ENCODE measurements around the gene XPNPEP2. TPM values are rescaled to one million over a fixed set of nuclear protein-coding genes. Genes with fewer than 3 reads are reported as not detected.

Gene XPNPEP2
- polyA plus RNA-seq, 1 donor from 2014 or later, result 0.26 TPM

- H3K27me3 Mint-ChIP-seq, result peaks cover 16% of the 10 kb centered on the region
Observed at GRCh38 chrX:129706400-129707072, 32.2 kb upstream of the XPNPEP2 start.

GRCh38 chrX:129714581-129714980, 24.2 kb upstream of the XPNPEP2 start:
- H3K4me3 Mint-ChIP-seq, result no peak overlapping the region
- H3K4me1 Mint-ChIP-seq, result peaks cover 0 to 2% (median 0%) of the 10 kb centered on the region in 3 donors
- no peak overlapping the region for H3K27ac Mint-ChIP-seq
- H3K27me3 Mint-ChIP-seq, result peaks cover 8% of the 10 kb centered on the region
- H3K9me3 Mint-ChIP-seq, result peaks cover 0 to 2% (median under 1%) of the 10 kb centered on the region in 3 donors
- H3K36me3 Mint-ChIP-seq, result no peaks in the 10 kb centered on the region

More at GRCh38 chrX:129706400-129707072, 32.2 kb upstream of the XPNPEP2 start:
- Mint-ChIP-seq H3K4me3 (no peak overlapping the region), H3K9me3 (peaks cover 3 to 13% (median 10%) of the 10 kb centered on the region in 3 donors), H3K36me3 (no peaks in the 10 kb centered on the region), H3K4me1 (no peaks in the 10 kb centered on the region), H3K27ac (no peak overlapping the region)

DNA sequence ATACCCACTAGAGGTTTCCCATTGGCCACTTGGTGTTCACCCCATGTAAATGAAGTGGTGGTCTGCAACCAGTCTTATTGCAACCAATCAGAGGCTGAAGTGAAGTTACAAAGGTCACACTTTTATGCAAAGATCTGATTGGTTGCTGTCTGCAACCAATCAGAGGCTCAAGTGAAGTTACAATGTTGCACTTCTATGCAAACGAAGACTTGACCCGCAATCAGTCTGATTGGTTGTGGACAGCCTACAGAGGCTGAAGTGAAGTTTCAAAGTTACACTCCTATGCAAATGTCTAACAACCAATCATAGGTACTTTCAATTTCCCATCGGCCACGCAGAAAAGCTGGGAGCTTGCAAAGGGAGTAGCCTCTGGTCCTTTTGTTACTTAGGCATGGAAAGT, 22.3 kb upstream of the XPNPEP2 start:
- peaks cover 0 to 2% (median 0%) of the 10 kb centered on the region in 3 donors for H3K9me3 Mint-ChIP-seq
- no peak overlapping the region for H3K4me3 Mint-ChIP-seq
- H3K36me3 Mint-ChIP-seq, result no peaks in the 10 kb centered on the region
- no peak overlapping the region for H3K27ac Mint-ChIP-seq
- H3K27me3 Mint-ChIP-seq, result peaks cover 16% of the 10 kb centered on the region
- peaks cover 0 to 2% (median 0%) of the 10 kb centered on the region in 3 donors for H3K4me1 Mint-ChIP-seq

DNA sequence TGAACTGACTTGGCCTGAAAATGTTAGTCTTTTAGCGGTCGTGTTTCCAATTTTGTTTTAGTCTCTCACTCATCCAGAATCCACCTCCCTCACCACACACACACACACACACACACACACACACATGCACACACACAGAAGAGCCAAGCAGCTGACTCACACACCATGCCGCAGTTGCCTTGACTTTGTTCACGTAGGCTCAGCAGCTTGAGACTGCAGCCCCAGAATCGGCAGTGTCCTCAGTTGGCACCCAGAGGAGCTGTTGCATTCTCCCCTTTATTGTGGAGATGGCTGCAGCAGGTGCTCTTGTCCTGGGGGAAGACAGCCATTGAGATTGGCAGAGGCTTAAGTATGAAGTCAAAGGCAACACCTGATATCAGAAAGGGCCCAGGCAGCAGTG, 20.9 kb upstream of the XPNPEP2 start:
- Mint-ChIP-seq H3K27ac (no peak overlapping the region), H3K4me1 (peaks cover 2 to 4% (median 4%) of the 10 kb centered on the region in 3 donors), H3K9me3 (peaks cover 0 to 2% (median 0%) of the 10 kb centered on the region in 3 donors), H3K36me3 (no peaks in the 10 kb centered on the region), H3K27me3 (peaks cover 22% of the 10 kb centered on the region), H3K4me3 (no peak overlapping the region)

GRCh38 chrX:129718676-129719075, 20.1 kb upstream of the XPNPEP2 start:
- H3K36me3 Mint-ChIP-seq, result no peaks in the 10 kb centered on the region
- H3K9me3 Mint-ChIP-seq, result peaks cover 0 to 2% (median 0%) of the 10 kb centered on the region in 3 donors
- no peak overlapping the region for H3K27ac Mint-ChIP-seq
- peaks cover 20% of the 10 kb centered on the region for H3K27me3 Mint-ChIP-seq
- no peak overlapping the region for H3K4me3 Mint-ChIP-seq
- peaks cover 2 to 4% (median 4%) of the 10 kb centered on the region in 3 donors for H3K4me1 Mint-ChIP-seq

- peaks cover 0 to 2% (median 0%) of the 10 kb centered on the region in 3 donors for H3K9me3 Mint-ChIP-seq
- H3K4me3 Mint-ChIP-seq, result no peak overlapping the region
- no peak overlapping the region for H3K27ac Mint-ChIP-seq
- H3K27me3 Mint-ChIP-seq, result peaks cover 20% of the 10 kb centered on the region
- no peaks in the 10 kb centered on the region for H3K36me3 Mint-ChIP-seq
- peaks cover 2 to 4% (median 4%) of the 10 kb centered on the region in 3 donors for H3K4me1 Mint-ChIP-seq
Observed at GRCh38 chrX:129719268-129719667, 19.5 kb upstream of the XPNPEP2 start.

GRCh38 chrX:129719931-129720530, 18.7 kb upstream of the XPNPEP2 start:
- peaks cover 23% of the 10 kb centered on the region for H3K27me3 Mint-ChIP-seq
- H3K4me3 Mint-ChIP-seq, result no peak overlapping the region
- H3K9me3 Mint-ChIP-seq, result peaks cover 0 to 2% (median 0%) of the 10 kb centered on the region in 3 donors
- H3K36me3 Mint-ChIP-seq, result no peaks in the 10 kb centered on the region
- H3K27ac Mint-ChIP-seq, result no peak overlapping the region
- H3K4me1 Mint-ChIP-seq, result peaks cover 2 to 7% (median 4%) of the 10 kb centered on the region in 3 donors

GRCh38 chrX:129720741-129721140, 18.0 kb upstream of the XPNPEP2 start:
- H3K4me1 Mint-ChIP-seq, result peaks cover 0 to 7% (median 4%) of the 10 kb centered on the region in 3 donors
- H3K27me3 Mint-ChIP-seq, result peaks cover 23% of the 10 kb centered on the region
- peaks cover 0 to 2% (median 0%) of the 10 kb centered on the region in 3 donors for H3K9me3 Mint-ChIP-seq
- H3K27ac Mint-ChIP-seq, result no peak overlapping the region
- H3K36me3 Mint-ChIP-seq, result no peaks in the 10 kb centered on the region
- H3K4me3 Mint-ChIP-seq, result no peak overlapping the region

GRCh38 chrX:129721414-129721813, 17.4 kb upstream of the XPNPEP2 start:
- H3K4me3 Mint-ChIP-seq, result no peak overlapping the region
- no peaks in the 10 kb centered on the region for H3K36me3 Mint-ChIP-seq
- H3K9me3 Mint-ChIP-seq, result no peaks in the 10 kb centered on the region
- H3K4me1 Mint-ChIP-seq, result peaks cover 3 to 10% (median 4%) of the 10 kb centered on the region in 3 donors
- H3K27me3 Mint-ChIP-seq, result peaks cover 26% of the 10 kb centered on the region
- H3K27ac Mint-ChIP-seq, result no peak overlapping the region

DNA sequence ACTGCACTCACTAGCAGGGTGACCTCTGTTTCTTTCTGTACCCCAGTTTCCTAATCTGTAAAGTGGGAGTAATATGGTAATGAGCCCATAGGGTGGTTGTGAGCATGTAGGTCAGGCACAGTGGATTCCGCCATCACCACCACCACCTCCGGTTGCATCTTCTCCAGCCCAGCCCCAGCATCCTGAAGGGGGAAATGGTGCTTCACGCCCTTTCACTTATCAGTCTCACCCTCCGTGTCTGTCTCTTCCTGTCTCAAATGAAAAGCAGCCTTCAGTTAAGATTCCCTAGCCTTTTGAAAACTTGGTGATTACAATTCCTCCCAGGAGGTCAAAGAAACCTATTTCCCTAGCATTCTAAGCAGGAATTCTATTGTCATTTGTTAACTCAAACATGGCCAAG, 16.9 kb upstream of the XPNPEP2 start:
- peaks cover 3 to 12% (median 4%) of the 10 kb centered on the region in 3 donors for H3K4me1 Mint-ChIP-seq
- H3K27me3 Mint-ChIP-seq, result peaks cover 26% of the 10 kb centered on the region
- no peaks in the 10 kb centered on the region for H3K9me3 Mint-ChIP-seq
- H3K4me3 Mint-ChIP-seq, result no peak overlapping the region
- H3K27ac Mint-ChIP-seq, result no peak overlapping the region
- H3K36me3 Mint-ChIP-seq, result no peaks in the 10 kb centered on the region

GRCh38 chrX:129723511-129723910, 15.3 kb upstream of the XPNPEP2 start:
- Mint-ChIP-seq H3K36me3 (no peaks in the 10 kb centered on the region), H3K4me1 (peaks cover 3 to 12% (median 4%) of the 10 kb centered on the region in 3 donors), H3K9me3 (no peaks in the 10 kb centered on the region), H3K27ac (no peak overlapping the region), H3K27me3 (peaks cover 28% of the 10 kb centered on the region), H3K4me3 (no peak overlapping the region)

GRCh38 chrX:129724754-129725153, 14.0 kb upstream of the XPNPEP2 start:
- no peaks in the 10 kb centered on the region for H3K36me3 Mint-ChIP-seq
- H3K27me3 Mint-ChIP-seq, result peaks cover 28% of the 10 kb centered on the region
- H3K9me3 Mint-ChIP-seq, result no peaks in the 10 kb centered on the region
- H3K4me3 Mint-ChIP-seq, result no peak overlapping the region
- H3K4me1 Mint-ChIP-seq, result peaks cover 3 to 12% (median 4%) of the 10 kb centered on the region in 3 donors
- no peak overlapping the region for H3K27ac Mint-ChIP-seq

GRCh38 chrX:129726307-129727111, 12.3 kb upstream of the XPNPEP2 start:
- peaks cover 20% of the 10 kb centered on the region for H3K27me3 Mint-ChIP-seq
- peaks cover 7 to 20% (median 14%) of the 10 kb centered on the region in 3 donors for H3K4me1 Mint-ChIP-seq
- peak overlapping the region in 1 of 4 donors; percentile 69 for H3K4me3 Mint-ChIP-seq
- no peaks in the 10 kb centered on the region for H3K9me3 Mint-ChIP-seq
- H3K27ac Mint-ChIP-seq, result no peak overlapping the region
- H3K36me3 Mint-ChIP-seq, result no peaks in the 10 kb centered on the region

- Mint-ChIP-seq H3K36me3 (no peaks in the 10 kb centered on the region), H3K27me3 (peaks cover 10% of the 10 kb centered on the region), H3K27ac (no peak overlapping the region), H3K4me1 (peaks cover 10 to 28% (median 19%) of the 10 kb centered on the region in 3 donors), H3K9me3 (no peaks in the 10 kb centered on the region), H3K4me3 (no peak overlapping the region)
Observed at GRCh38 chrX:129728061-129728460, 10.7 kb upstream of the XPNPEP2 start.

DNA sequence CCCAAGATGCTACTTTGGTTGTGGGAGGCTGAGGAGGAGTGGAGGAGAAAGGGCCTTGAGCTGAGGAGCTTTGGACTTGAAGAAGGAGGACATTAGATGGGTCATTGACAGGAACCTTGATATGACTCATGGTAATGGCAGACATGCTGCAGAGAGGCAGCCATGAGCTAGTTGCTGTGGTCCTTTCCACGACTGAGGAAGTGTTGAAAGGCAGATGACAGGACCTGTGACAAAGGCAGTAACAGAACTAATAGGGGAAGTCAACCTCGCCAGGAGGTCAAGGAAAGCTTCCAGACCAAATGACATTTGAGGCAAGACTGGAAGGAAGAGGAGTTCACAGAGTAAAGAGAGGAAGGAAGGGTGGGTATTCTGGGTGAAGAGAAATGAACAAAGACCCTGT, 7.6 kb upstream of the XPNPEP2 start:
- no peak overlapping the region for H3K27ac Mint-ChIP-seq
- H3K4me1 Mint-ChIP-seq, result peaks cover 13 to 25% (median 24%) of the 10 kb centered on the region in 3 donors
- H3K4me3 Mint-ChIP-seq, result no peak overlapping the region

More for the DNA sequence above, 7.6 kb upstream of the XPNPEP2 start:
- Mint-ChIP-seq H3K9me3 (peaks cover 0 to 2% (median 0%) of the 10 kb centered on the region in 3 donors), H3K27me3 (peaks cover 10% of the 10 kb centered on the region), H3K36me3 (no peaks in the 10 kb centered on the region)
